Ishikawa (cell line): Measurements from ENCODE around the gene PMEL.

Source experiments
- CEBPB ChIP-seq: IDR thresholded peaks from 2 replicates; pipeline ENCODE4 v1.6.1; 2012
- CREB1 ChIP-seq: IDR thresholded peaks from 2 replicates; pipeline ENCODE4 v1.6.1; 2012; ENCODE audit warnings: low read depth
- EGR1 ChIP-seq: IDR thresholded peaks from 2 replicates; pipeline ENCODE4 v1.6.1; 2012
- EP300 ChIP-seq: IDR thresholded peaks from 2 replicates; pipeline ENCODE4 v1.6.1; 2012; ENCODE audit warnings: borderline replicate concordance
- FOXM1 ChIP-seq: IDR thresholded peaks from 2 replicates; pipeline ENCODE4 v1.6.1; 2012; ENCODE audit warnings: low read depth, borderline replicate concordance
- MAX ChIP-seq: IDR thresholded peaks from 2 replicates; pipeline ENCODE4 v1.6.1; 2012
- NFIC ChIP-seq: IDR thresholded peaks from 2 replicates; pipeline ENCODE4 v1.6.1; 2012
- RAD21 ChIP-seq: IDR thresholded peaks from 2 replicates; pipeline ENCODE4 v1.6.1; 2012; ENCODE audit warnings: low read depth
- TAF1 ChIP-seq: IDR thresholded peaks from 2 replicates; pipeline ENCODE4 v1.6.1; 2012; ENCODE audit warnings: low read depth, mild to moderate bottlenecking
- TCF12 ChIP-seq: IDR thresholded peaks from 2 replicates; pipeline ENCODE4 v1.6.1; 2012; ENCODE audit warnings: low read depth
- TEAD4 ChIP-seq: IDR thresholded peaks from 2 replicates; pipeline ENCODE4 v1.6.1; 2012
- YY1 ChIP-seq: IDR thresholded peaks from 2 replicates; pipeline ENCODE4 v1.6.1; 2012; ENCODE audit warnings: low read depth
- ZBTB7A ChIP-seq: IDR thresholded peaks from 2 replicates; pipeline ENCODE4 v1.6.1; 2012; ENCODE audit warnings: low read depth
- TF ChIP-seq, protein P1 (sequence below): IDR thresholded peaks from 2 replicates; pipeline ENCODE4 v1.6.1; 2012; ENCODE audit warnings: low read depth, mild to moderate bottlenecking
- TF ChIP-seq, protein P2 (sequence below): IDR thresholded peaks from 2 replicates; pipeline ENCODE4 v1.6.1; 2012

The PMEL gene

DNA sequence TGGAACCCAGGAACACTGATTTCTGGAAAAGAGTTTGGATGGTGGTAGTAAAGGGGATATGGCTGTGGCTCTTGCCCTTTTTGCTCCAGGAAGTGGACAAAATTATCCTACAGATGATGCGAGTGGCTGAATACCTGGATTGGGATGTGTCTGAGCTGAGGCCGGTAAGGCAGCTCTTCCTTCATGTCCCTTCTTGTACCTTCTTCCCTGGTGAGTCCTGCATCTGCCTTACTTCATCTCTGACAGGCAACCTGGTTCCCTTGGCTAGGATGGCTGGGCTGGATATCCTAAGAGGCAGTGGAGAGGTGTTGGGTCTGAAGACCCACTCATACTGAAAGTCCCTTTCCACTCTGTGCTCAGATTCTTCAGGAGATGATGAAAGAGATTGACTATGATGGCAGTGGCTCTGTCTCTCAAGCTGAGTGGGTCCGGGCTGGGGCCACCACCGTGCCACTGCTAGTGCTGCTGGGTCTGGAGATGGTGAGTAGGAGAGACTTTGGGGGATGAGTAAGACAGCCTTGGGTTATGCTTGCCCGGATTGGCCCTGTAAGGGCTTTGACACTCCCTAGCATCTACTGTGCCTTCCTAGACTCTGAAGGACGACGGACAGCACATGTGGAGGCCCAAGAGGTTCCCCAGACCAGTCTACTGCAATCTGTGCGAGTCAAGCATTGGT lies 26.9 kb downstream of the PMEL start:
- TF ChIP-seq CREB1, result no peak
- TF ChIP-seq, protein P1, sequence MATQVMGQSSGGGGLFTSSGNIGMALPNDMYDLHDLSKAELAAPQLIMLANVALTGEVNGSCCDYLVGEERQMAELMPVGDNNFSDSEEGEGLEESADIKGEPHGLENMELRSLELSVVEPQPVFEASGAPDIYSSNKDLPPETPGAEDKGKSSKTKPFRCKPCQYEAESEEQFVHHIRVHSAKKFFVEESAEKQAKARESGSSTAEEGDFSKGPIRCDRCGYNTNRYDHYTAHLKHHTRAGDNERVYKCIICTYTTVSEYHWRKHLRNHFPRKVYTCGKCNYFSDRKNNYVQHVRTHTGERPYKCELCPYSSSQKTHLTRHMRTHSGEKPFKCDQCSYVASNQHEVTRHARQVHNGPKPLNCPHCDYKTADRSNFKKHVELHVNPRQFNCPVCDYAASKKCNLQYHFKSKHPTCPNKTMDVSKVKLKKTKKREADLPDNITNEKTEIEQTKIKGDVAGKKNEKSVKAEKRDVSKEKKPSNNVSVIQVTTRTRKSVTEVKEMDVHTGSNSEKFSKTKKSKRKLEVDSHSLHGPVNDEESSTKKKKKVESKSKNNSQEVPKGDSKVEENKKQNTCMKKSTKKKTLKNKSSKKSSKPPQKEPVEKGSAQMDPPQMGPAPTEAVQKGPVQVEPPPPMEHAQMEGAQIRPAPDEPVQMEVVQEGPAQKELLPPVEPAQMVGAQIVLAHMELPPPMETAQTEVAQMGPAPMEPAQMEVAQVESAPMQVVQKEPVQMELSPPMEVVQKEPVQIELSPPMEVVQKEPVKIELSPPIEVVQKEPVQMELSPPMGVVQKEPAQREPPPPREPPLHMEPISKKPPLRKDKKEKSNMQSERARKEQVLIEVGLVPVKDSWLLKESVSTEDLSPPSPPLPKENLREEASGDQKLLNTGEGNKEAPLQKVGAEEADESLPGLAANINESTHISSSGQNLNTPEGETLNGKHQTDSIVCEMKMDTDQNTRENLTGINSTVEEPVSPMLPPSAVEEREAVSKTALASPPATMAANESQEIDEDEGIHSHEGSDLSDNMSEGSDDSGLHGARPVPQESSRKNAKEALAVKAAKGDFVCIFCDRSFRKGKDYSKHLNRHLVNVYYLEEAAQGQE, result no peak
- TF ChIP-seq ZBTB7A, result no peak

DNA sequence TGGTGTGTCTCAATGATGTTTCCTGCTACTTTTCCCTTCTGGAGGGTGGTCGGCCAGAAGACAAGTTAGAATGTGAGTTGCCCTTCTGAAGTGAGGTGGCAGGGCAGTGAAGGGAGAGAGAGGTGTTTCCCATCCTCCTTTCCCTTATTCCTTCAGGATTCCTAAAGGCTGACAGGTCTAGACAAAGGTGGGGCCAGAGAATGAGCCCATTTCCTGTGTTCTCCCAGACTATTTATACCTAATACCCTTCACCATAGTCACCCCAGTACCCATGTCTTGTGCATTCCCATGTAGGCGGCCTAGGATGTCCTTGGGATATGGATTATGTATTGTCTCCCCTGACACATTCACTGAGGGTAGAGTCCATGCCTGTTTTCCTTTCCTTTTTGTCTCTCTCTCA lies 27.9 kb downstream of the PMEL start:
- TF ChIP-seq TEAD4, result no peak
- TF ChIP-seq EGR1, result no peak

- no peak for TF ChIP-seq NFIC
- no peak for TF ChIP-seq RAD21
- no peak for TF ChIP-seq CREB1
- TF ChIP-seq YY1, result no peak
- no peak for TF ChIP-seq EP300
- TF ChIP-seq, protein P1, result no peak
- no peak for TF ChIP-seq EGR1
- TF ChIP-seq MAX, result no peak
- TF ChIP-seq TEAD4, result no peak
- no peak for TF ChIP-seq ZBTB7A
- TF ChIP-seq TAF1, result no peak
- TF ChIP-seq TCF12, result no peak
- TF ChIP-seq, protein P2, sequence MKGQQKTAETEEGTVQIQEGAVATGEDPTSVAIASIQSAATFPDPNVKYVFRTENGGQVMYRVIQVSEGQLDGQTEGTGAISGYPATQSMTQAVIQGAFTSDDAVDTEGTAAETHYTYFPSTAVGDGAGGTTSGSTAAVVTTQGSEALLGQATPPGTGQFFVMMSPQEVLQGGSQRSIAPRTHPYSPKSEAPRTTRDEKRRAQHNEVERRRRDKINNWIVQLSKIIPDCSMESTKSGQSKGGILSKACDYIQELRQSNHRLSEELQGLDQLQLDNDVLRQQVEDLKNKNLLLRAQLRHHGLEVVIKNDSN, result no peak
- TF ChIP-seq CEBPB, result no peak
- no peak for TF ChIP-seq FOXM1
Observed at GRCh38 chr12:55935738-55936151, 30.1 kb downstream of the PMEL start.

DNA sequence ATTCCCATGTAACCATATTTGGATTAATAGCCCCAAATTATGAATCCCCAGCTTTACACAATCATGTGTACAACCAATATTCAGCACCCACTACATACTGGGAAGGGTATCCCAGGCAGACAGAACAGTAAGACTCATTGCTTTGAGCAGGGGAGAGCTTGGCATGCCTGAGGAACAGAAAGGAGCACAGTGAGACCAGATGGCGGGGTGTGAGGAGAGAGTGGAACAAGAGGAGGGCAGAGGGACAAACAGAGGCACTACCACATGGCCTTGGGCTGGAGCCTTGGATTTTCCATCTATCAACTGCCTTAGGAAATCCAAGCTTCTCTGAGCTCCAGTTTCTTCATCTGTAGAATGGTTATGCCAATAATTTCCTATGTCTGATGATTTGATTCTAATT lies 31.1 kb downstream of the PMEL start:
- TF ChIP-seq, protein P2, result no peak
- TF ChIP-seq TAF1 (no peak), TEAD4 (no peak), CEBPB (no peak), YY1 (no peak), NFIC (no peak), EGR1 (no peak), RAD21 (no peak), ZBTB7A (no peak), FOXM1 (no peak), MAX (no peak), TCF12 (no peak), CREB1 (no peak), EP300 (no peak)
- TF ChIP-seq, protein P1, result no peak
